Activated T-cell treated with anti-CD3 and anti-CD28 coated beads, Interleukin-2, amount 50 U/mL, for 4 hours (primary cell): Measurements from ENCODE around the gene MAX. TPM values are rescaled to one million over a fixed set of nuclear protein-coding genes. Genes with fewer than 3 reads are reported as not detected.
"Not testable (repeated sequence)": the region's sequence is repeated elsewhere in the genome, so short reads cannot be mapped to it uniquely, and the experiment has no call there.

Experiments
- ATAC-seq, 2 donors: fragments of 200-7000 bp; cut with Tn5 transposase; one replicate each; pipeline ENCODE4 v1.10.0; 2021
- DNase-seq: peaks from one replicate; pipeline ENCODE4 v3.0.0-alpha.2; 2020
- H3K27me3 Mint-ChIP-seq: one replicate; pipeline ENCODE4 v1.8.0; 2021; ENCODE audit warnings: low read depth, mixed read lengths
- H3K36me3 Mint-ChIP-seq: one replicate; pipeline ENCODE4 v1.8.0; 2022; ENCODE audit warnings: mixed read lengths; ENCODE audit not compliant: insufficient read depth
- H3K4me1 Mint-ChIP-seq: one replicate; pipeline ENCODE4 v1.8.0; 2021; ENCODE audit warnings: low read depth, mixed read lengths
- H3K4me3 Mint-ChIP-seq: one replicate; pipeline ENCODE4 v1.8.0; 2021; ENCODE audit warnings: mild to moderate bottlenecking, moderate library complexity, mixed read lengths
- H3K9me3 Mint-ChIP-seq: one replicate; pipeline ENCODE4 v1.8.0; 2021; ENCODE audit warnings: mixed read lengths
- total RNA-seq, 3 donors: library from RNA; stranded (reverse); gene quantifications; one replicate each; pipeline ENCODE4 v1.2.1, GENCODE V29; 2021

Gene MAX
- total RNA-seq, 3 donors from 2014 or later: 134 to 151 (median 143) TPM

GRCh38 chr14:65095633-65096205 lies 6.6 kb downstream of the MAX start:
- ATAC-seq (no peak), DNase-seq (no peak)
- Mint-ChIP-seq H3K4me3 (peak overlapping the region; percentile 2), H3K4me1 (peaks cover 85% of the 10 kb centered on the region), H3K9me3 (no peaks in the 10 kb centered on the region), H3K27me3 (no peaks in the 10 kb centered on the region), H3K36me3 (peaks cover 40% of the 10 kb centered on the region)

GRCh38 chr14:65092349-65092748 lies 10.0 kb downstream of the MAX start:
- H3K4me1 Mint-ChIP-seq: peaks cover 65% of the 10 kb centered on the region
- H3K9me3 Mint-ChIP-seq: peaks cover 4% of the 10 kb centered on the region
- DNase-seq (no peak), ATAC-seq (no peak)
- H3K36me3 Mint-ChIP-seq: peaks cover 56% of the 10 kb centered on the region
- H3K27me3 Mint-ChIP-seq: no peaks in the 10 kb centered on the region
- no peak overlapping the region for H3K4me3 Mint-ChIP-seq

GRCh38 chr14:65087835-65088234 lies 14.5 kb downstream of the MAX start:
- ATAC-seq, H3K4me3 Mint-ChIP-seq, H3K27me3 Mint-ChIP-seq, H3K9me3 Mint-ChIP-seq, DNase-seq: not testable (repeated sequence)
- Mint-ChIP-seq H3K36me3 (peaks cover 59% of the 10 kb centered on the region), H3K4me1 (peaks cover 55% of the 10 kb centered on the region)

DNA sequence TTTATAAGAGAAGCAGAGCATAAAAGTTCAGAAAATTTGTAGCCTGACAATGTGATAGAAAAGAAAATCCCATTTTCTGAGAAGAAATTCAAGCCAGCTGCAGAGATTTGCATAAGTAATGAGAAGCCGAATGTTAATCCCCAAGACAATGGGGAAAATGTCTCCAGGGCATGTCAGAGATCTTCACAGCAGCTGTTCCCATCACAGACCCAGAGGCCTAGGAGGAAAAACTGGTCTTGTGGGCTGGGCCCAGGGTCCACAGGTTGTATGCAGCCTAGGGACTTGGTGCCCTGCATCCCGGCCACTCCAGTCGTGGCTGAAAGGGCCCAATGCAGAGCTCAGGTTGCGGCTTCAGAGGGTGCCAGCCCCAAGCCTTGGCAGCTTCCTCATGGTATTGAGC lies 15.6 kb downstream of the MAX start:
- not testable (repeated sequence) for H3K4me3 Mint-ChIP-seq, DNase-seq, H3K9me3 Mint-ChIP-seq, ATAC-seq, H3K27me3 Mint-ChIP-seq
- Mint-ChIP-seq H3K4me1 (peaks cover 60% of the 10 kb centered on the region), H3K36me3 (peaks cover 67% of the 10 kb centered on the region)

GRCh38 chr14:65084554-65085505 lies 17.5 kb downstream of the MAX start:
- DNase-seq (no peak), ATAC-seq (no peak)
- Mint-ChIP-seq H3K4me1 (peaks cover 68% of the 10 kb centered on the region), H3K9me3 (peaks cover 8% of the 10 kb centered on the region), H3K36me3 (peaks cover 62% of the 10 kb centered on the region), H3K4me3 (no peak overlapping the region), H3K27me3 (no peaks in the 10 kb centered on the region)

GRCh38 chr14:65082930-65083329 lies 19.4 kb downstream of the MAX start:
- DNase-seq (no peak), ATAC-seq (no peak)
- no peak overlapping the region for H3K4me3 Mint-ChIP-seq
- H3K9me3 Mint-ChIP-seq: peaks cover 6% of the 10 kb centered on the region
- H3K27me3 Mint-ChIP-seq: no peaks in the 10 kb centered on the region
- H3K36me3 Mint-ChIP-seq: peaks cover 54% of the 10 kb centered on the region
- peaks cover 73% of the 10 kb centered on the region for H3K4me1 Mint-ChIP-seq

GRCh38 chr14:65080960-65081747 lies 21.2 kb downstream of the MAX start:
- Mint-ChIP-seq H3K36me3 (peaks cover 46% of the 10 kb centered on the region), H3K4me1 (peaks cover 64% of the 10 kb centered on the region), H3K4me3 (no peak overlapping the region), H3K9me3 (peaks cover under 1% of the 10 kb centered on the region), H3K27me3 (no peaks in the 10 kb centered on the region)
- no peak for DNase-seq
- ATAC-seq: no peak

DNA sequence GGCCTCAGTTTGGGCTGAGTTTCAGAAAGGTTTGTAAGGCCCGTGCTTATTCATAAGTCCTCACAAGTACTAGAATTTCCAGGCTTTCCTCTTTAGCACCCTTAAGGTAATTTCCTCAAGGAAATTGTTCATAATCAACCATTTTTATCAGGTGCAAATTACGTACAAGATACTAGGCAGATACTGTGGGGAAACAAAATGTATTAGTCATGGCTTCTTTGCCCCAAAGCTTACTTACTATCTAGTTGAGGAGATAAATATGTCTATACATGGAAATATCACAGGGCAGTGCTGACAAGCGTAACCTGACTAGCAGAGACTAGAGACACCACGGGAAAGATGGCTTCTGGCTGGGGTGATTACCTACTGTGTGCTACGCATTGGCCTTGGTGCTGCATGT lies 22.5 kb downstream of the MAX start:
- no peak for ATAC-seq
- no peak overlapping the region for H3K4me3 Mint-ChIP-seq
- no peaks in the 10 kb centered on the region for H3K9me3 Mint-ChIP-seq
- peaks cover 64% of the 10 kb centered on the region for H3K4me1 Mint-ChIP-seq
- no peak for DNase-seq
- no peaks in the 10 kb centered on the region for H3K27me3 Mint-ChIP-seq
- H3K36me3 Mint-ChIP-seq: peaks cover 49% of the 10 kb centered on the region

DNA sequence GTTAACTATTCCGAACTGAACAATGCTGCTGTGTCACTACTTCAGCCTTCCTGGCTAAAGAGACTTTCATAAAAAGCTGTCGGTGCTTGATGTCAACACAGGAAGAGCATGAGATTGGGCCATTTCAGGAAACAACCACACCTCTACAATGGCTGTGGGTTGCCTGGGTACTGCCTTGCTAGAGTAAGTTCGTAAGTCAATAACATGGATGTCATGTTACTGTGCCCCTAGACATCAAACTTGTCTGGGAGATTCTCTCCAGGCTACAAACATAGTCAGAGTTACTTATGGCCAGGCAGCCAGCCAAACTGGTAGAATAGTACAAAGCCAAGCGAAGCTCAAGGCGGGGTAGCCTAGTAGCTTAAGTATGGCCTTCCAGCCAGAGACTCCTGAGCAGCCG lies 23.1 kb downstream of the MAX start:
- H3K4me3 Mint-ChIP-seq: no peak overlapping the region
- H3K4me1 Mint-ChIP-seq: peaks cover 67% of the 10 kb centered on the region
- H3K36me3 Mint-ChIP-seq: peaks cover 49% of the 10 kb centered on the region
- H3K9me3 Mint-ChIP-seq: no peaks in the 10 kb centered on the region
- ATAC-seq: no peak
- no peaks in the 10 kb centered on the region for H3K27me3 Mint-ChIP-seq
- DNase-seq: no peak

- Mint-ChIP-seq H3K4me1 (peaks cover 53% of the 10 kb centered on the region), H3K9me3 (no peaks in the 10 kb centered on the region), H3K4me3 (no peak overlapping the region), H3K27me3 (no peaks in the 10 kb centered on the region), H3K36me3 (peaks cover 48% of the 10 kb centered on the region)
- DNase-seq: no peak
- no peak for ATAC-seq
Measured at GRCh38 chr14:65077318-65077717, 25.0 kb downstream of the MAX start.

GRCh38 chr14:65075628-65076325 lies 26.5 kb downstream of the MAX start:
- H3K27me3 Mint-ChIP-seq: no peaks in the 10 kb centered on the region
- H3K4me3 Mint-ChIP-seq: no peak overlapping the region
- peaks cover 46% of the 10 kb centered on the region for H3K36me3 Mint-ChIP-seq
- no peak for DNase-seq
- ATAC-seq: no peak
- H3K9me3 Mint-ChIP-seq: no peaks in the 10 kb centered on the region
- peaks cover 38% of the 10 kb centered on the region for H3K4me1 Mint-ChIP-seq

DNA sequence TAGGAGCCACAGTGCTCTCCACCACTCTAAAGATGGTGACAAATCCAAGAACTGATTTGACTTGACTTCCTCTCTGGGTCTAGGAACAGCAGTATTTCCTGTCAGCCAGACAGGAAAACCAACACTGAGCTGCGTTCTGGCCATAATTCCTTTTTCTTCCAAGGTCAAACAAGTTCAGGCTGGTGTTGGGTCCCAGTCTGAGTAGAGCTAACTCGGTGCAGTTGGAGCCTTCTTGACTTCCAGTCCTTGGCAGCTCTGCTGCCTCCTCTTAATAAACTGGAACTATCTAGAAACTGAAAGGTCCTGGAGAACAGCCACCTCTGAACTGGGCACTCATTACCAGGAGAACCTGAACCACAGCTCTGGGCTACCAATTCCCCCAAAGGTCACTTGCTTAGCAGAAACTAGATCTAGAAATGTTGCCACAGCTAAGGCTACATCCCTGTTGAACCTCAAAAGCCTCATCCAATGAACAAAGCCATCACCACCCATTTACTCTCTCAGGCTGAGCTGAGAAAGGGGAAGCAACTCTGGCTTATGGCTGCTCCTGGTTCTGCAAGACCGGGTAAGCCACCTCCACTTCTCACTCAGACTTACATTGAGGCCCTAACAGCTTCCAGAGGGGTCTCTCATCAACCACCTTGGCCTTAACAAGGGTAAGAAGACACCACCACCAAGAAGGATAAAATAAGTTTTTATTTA lies 27.7 kb downstream of the MAX start:
- Mint-ChIP-seq H3K4me3 (no peak overlapping the region), H3K36me3 (peaks cover 43% of the 10 kb centered on the region), H3K4me1 (peaks cover 27% of the 10 kb centered on the region), H3K9me3 (no peaks in the 10 kb centered on the region), H3K27me3 (no peaks in the 10 kb centered on the region)
- ATAC-seq (no peak), DNase-seq (no peak)

DNA sequence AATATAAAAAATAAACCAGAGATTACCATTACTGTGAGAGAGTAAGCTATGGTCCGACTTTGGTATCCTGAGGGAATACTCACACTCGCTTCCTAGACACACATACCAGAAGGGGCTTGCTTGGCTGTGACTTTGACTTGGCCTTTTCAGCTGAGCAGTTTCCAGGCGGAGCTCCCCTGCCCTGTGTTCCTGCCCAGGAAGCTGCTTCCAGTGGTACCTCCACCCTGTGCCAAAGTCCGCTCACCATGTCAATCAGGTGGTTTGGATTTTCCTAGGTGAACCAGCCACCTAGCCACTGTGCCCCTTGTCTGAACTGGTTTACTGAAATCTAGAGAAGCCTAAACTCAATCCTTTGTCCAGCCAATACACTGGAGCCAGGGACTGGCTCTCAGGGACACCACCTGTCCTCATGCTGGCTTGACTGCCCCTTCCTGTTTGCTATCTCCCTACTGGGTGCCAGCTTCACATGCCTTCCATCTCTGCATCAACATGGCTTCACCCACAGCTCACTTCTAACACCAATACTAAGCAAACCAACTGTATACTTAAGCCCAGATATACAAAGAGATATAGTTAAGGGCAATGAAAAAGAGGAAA lies 28.6 kb downstream of the MAX start:
- Mint-ChIP-seq H3K36me3 (peaks cover 42% of the 10 kb centered on the region), H3K4me1 (peaks cover 19% of the 10 kb centered on the region), H3K4me3 (no peak overlapping the region), H3K27me3 (no peaks in the 10 kb centered on the region), H3K9me3 (no peaks in the 10 kb centered on the region)
- ATAC-seq: no peak
- DNase-seq: no peak
